HG02943 (cell line): ENCODE measurements around the gene ANKRD33.

ENCODE experiments used
- ATAC-seq: cut with Tn5 transposase; IDR thresholded peaks from one replicate; pipeline ENCODE4 v1.9.1; 2021; ENCODE audit warnings: mild to moderate bottlenecking, low read depth, moderate library complexity; ENCODE audit not compliant: unreplicated experiment

ANKRD33 gene

GRCh38 chr12:51898506-51898905, 10.6 kb downstream of the ANKRD33 start:
- ATAC-seq: no peak

GRCh38 chr12:51898937-51899336, 11.0 kb downstream of the ANKRD33 start:
- ATAC-seq: no peak

- ATAC-seq: no peak
These were observed 12.5 kb downstream of the ANKRD33 start for GRCh38 chr12:51900323-51900889.

- no peak for ATAC-seq
These were observed 13.4 kb downstream of the ANKRD33 start for GRCh38 chr12:51901121-51901817.

- ATAC-seq: no peak
These were observed 14.0 kb downstream of the ANKRD33 start for GRCh38 chr12:51901881-51902280.

- no peak for ATAC-seq
These were observed 17.1 kb downstream of the ANKRD33 start for GRCh38 chr12:51904951-51905470.

GRCh38 chr12:51905471-51906429, 17.8 kb downstream of the ANKRD33 start:
- ATAC-seq: no peak

- no peak for ATAC-seq
These were observed 18.7 kb downstream of the ANKRD33 start for GRCh38 chr12:51906430-51907082.

- ATAC-seq: no peak
These were observed 19.4 kb downstream of the ANKRD33 start, which contains the start of gene ACVRL1 for GRCh38 chr12:51907083-51907855. Gene ACVRL1, plus strand, starts transcription at chr12:51907504. Its CDS starts 4,971 bp downstream, at chr12:51912475.

- no peak for ATAC-seq
These were observed 20.0 kb downstream of the ANKRD33 start for GRCh38 chr12:51907856-51908425.

- ATAC-seq: no peak
These were observed 21.1 kb downstream of the ANKRD33 start for GRCh38 chr12:51908876-51909592.

- ATAC-seq: no peak
These were observed 22.3 kb downstream of the ANKRD33 start for GRCh38 chr12:51910168-51910567.

- no peak for ATAC-seq
These were observed 22.8 kb downstream of the ANKRD33 start for GRCh38 chr12:51910691-51911090.

- ATAC-seq: no peak
These were observed 23.4 kb downstream of the ANKRD33 start for GRCh38 chr12:51911307-51911706.

GRCh38 chr12:51911788-51912711, 24.1 kb downstream of the ANKRD33 start:
- no peak for ATAC-seq

GRCh38 chr12:51913071-51914033, 25.4 kb downstream of the ANKRD33 start:
- no peak for ATAC-seq
